Heart left ventricle (tissue), 16 donors: Measurements from ENCODE around the gene AGT. TPM values are rescaled to one million over a fixed set of nuclear protein-coding genes. Genes with fewer than 3 reads are reported as not detected.

Source experiments
- ATAC-seq, 4 donors: fragments of 200-7000 bp; cut with Tn5 transposase; one replicate each; pipeline ENCODE4 v1.9.1; 2020 to 2022; ENCODE audit warnings: moderate library complexity in 4 of 4, mild to moderate bottlenecking in 3 of 4, moderate number of reproducible peaks in 1 of 4
- DNase-seq, 5 donors: peaks; one replicate each; pipeline ENCODE4 v3.0.0-alpha.2; 2020
- H3K27ac ChIP-seq, 12 donors: fragments of 200-600 bp; sonication (generic) in 4 of 12; one replicate each; pipeline versions ENCODE4 v1.5.0 to v1.8.0; 2016 to 2022; ENCODE audit warnings: mild to moderate bottlenecking in 2 of 12
- H3K27me3 ChIP-seq, 9 donors: fragments of 200-600 bp; sonication (generic) in 2 of 9; one replicate each; pipeline versions ENCODE4 v1.5.1 to v1.8.0; 2016 to 2022; ENCODE audit warnings: mild to moderate bottlenecking in 3 of 9
- H3K36me3 ChIP-seq, 9 donors: fragments of 200-600 bp; sonication (generic) in 2 of 9; one replicate each; pipeline versions ENCODE4 v1.5.0 to v1.8.0; 2018 to 2022; ENCODE audit warnings: mild to moderate bottlenecking in 2 of 9
- H3K4me1 ChIP-seq, 12 donors: fragments of 200-600 bp; sonication (generic) in 4 of 12; one replicate each; pipeline versions ENCODE4 v1.5.0 to v1.8.0; 2016 to 2022; ENCODE audit warnings: mild to moderate bottlenecking in 3 of 12
- H3K4me3 ChIP-seq, 12 donors: fragments of 200-600 bp; sonication (generic) in 4 of 12; one replicate each; pipeline versions ENCODE4 v1.5.0 to v1.8.0; 2017 to 2022; ENCODE audit warnings: mild to moderate bottlenecking in 9 of 12, moderate library complexity in 4 of 12
- H3K9me3 ChIP-seq, 12 donors: fragments of 200-600 bp; sonication (generic) in 4 of 12; one replicate each; pipeline versions ENCODE4 v1.5.0 to v1.8.0; 2016 to 2022; ENCODE audit warnings: mild to moderate bottlenecking in 1 of 12
- CTCF ChIP-seq, 12 donors: fragments of 200-600 bp; sonication (generic) in 4 of 12; IDR thresholded peaks; one replicate each; pipeline versions ENCODE4 v1.5.0 to v1.8.0; 2018 to 2022; ENCODE audit warnings: antibody characterized with exemption in 12 of 12, mild to moderate bottlenecking in 5 of 12
- POLR2A ChIP-seq, 2 donors: fragments of 450-650 bp; IDR thresholded peaks; one replicate each; pipeline ENCODE4 v1.6.1; 2017; ENCODE audit warnings: antibody characterized with exemption in 2 of 2, mild to moderate bottlenecking in 2 of 2, moderate library complexity in 2 of 2
- WGBS, 4 donors: extraction: QIAGEN DNeasy Blood & Tissue Kit in 2 of 4; methylation state at CpG; one replicate each; pipeline versions ENCODE4 v1.1.5 to v1.1.7; 2013 to 2018; 5-methylcytosine and 5-hydroxymethylcytosine counted together
- intact Hi-C, 10 donors: fragments of 100-400 bp; cut with DNase I; formaldehyde crosslinking; loops; one replicate each; pipeline versions ENCODE4 v1.11.1 to v1.14.2; 2022
- polyA plus RNA-seq, 2 donors: library from polyadenylated mRNA; stranded (reverse); fragments of 200-250 nt; gene quantifications; one replicate each; pipeline ENCODE4 v1.2.3, GENCODE V29; 2013
- total RNA-seq, 9 donors: library from RNA; depleted of rRNA in 2 of 9; stranded (reverse); fragments of >200 nt in 2 of 9; fragmentation: NEBNext Ultra II Directional in 3 of 9; extraction: Animal tissue kit (Norgen Biotek cat#: 25700) in 3 of 9; gene quantifications; one replicate each; pipeline versions ENCODE4 v1.1.0 to v1.2.4, GENCODE V29; 2016 to 2023
- donor health status: ischemic (EF 13 %, LVEDD 7.1; RV severe dilation, severe dysfunction).
- donor health status: healthy with polysubstance abuse.
- donor health status: DM: no; HTN: yes; CAD: no.
- donor health status: DM: no; HTN: no; CAD: no.
- donor health status: ischemic (EF 25% LVEDD 6.9; RV normal size, moderate dysfunction).
- donor health status: ischemic (EF 25% LVEDD 5.7; RV mildly dilated, moderate dysfunction).
- donor health status: healthy.
- donor health status: DM: yes; HTN: yes; CAD: no.
- donor health status: ischemic (EF 35%, LVEDD 5.7; RV mildly dilated, moderate dysfunction).
- donor health status: nonischemic (EF 11% LVEDD 7.7; RV severe dilation, severe dysfunction).
- donor health status: DM: yes; HTN: yes; CAD: no.
- donor health status: PGD.
- donor health status: ischemic (EF 29% LVEDD 5.4; RV normal size, mild dysfunction).
- donor health status: nonischemic (EF 23%, LVEDD 6.1; RV moderate dilation, normal function).

The AGT gene
- total and polyA plus RNA-seq, 11 donors = 37.1 to 182 (median 69.8) TPM

GRCh38 chr1:230712470-230712942 lies 1.4 kb downstream of the AGT start:
- H3K9me3 ChIP-seq = no peaks in the 10 kb centered on the region
- intact Hi-C loops = loop anchor here in 2 of 10 donors (5.0 kb wide), 2 partner anchors 45 to 60 kb away; no protein-coding TSS in a partner anchor
- peaks cover 0 to 20% (median 0%) of the 10 kb centered on the region in 9 donors for H3K36me3 ChIP-seq
- TF ChIP-seq CTCF (IDR thresholded peaks at IDR 0.05) = no peak
- no peak for TF ChIP-seq POLR2A (IDR thresholded peaks at IDR 0.05)
- H3K4me1 ChIP-seq = peaks cover 0 to 54% (median 17%) of the 10 kb centered on the region in 12 donors
- no peak for ATAC-seq
- H3K27me3 ChIP-seq = no peaks in the 10 kb centered on the region
- 73 to 88% (median 86%) methylated on average over 17 of the region's 17 CpGs for WGBS, 4 donors
- DNase-seq = no peak
- peak overlapping the region in 10 of 12 donors; percentile 43 to 76 (median 54) for H3K4me3 ChIP-seq
- peak overlapping the region in 9 of 12 donors; percentile 26 to 93 (median 82) for H3K27ac ChIP-seq

- ATAC-seq (no peak), DNase-seq (no peak)
- Histone ChIP-seq H3K4me3 (peak overlapping the region in 9 of 12 donors; percentile 8 to 76 (median 55)), H3K4me1 (peaks cover 0 to 54% (median 17%) of the 10 kb centered on the region in 12 donors), H3K36me3 (peaks cover 0 to 30% (median 0%) of the 10 kb centered on the region in 9 donors), H3K9me3 (no peaks in the 10 kb centered on the region), H3K27me3 (no peaks in the 10 kb centered on the region), H3K27ac (peak overlapping the region in 2 of 12 donors; percentile 82 to 89)
- TF ChIP-seq POLR2A (IDR thresholded peaks at IDR 0.05) = no peak
- no peak for TF ChIP-seq CTCF (IDR thresholded peaks at IDR 0.05)
- intact Hi-C loops = loop anchor here in 2 of 10 donors (5.0 kb wide), 2 partner anchors 46 to 61 kb away; no protein-coding TSS in a partner anchor
- 69 to 74% (median 71%) methylated on average over 3 of the region's 3 CpGs for WGBS, 4 donors
These were observed 2.7 kb downstream of the AGT start for GRCh38 chr1:230711245-230711644.

GRCh38 chr1:230710543-230710904 lies 3.4 kb downstream of the AGT start:
- 81 to 95% (median 93%) methylated on average over 8 of the region's 8 CpGs for WGBS, 4 donors
- no peaks in the 10 kb centered on the region for H3K9me3 ChIP-seq
- H3K36me3 ChIP-seq = peaks cover 0 to 32% (median 3%) of the 10 kb centered on the region in 9 donors
- peaks cover 0 to 58% (median 17%) of the 10 kb centered on the region in 12 donors for H3K4me1 ChIP-seq
- DNase-seq (no peak), ATAC-seq (no peak)
- no peak for TF ChIP-seq POLR2A (IDR thresholded peaks at IDR 0.05)
- TF ChIP-seq CTCF (IDR thresholded peaks at IDR 0.05) = no peak
- H3K27ac ChIP-seq = no peak overlapping the region
- intact Hi-C loops = loop anchor here in 2 of 10 donors (5.0 kb wide), 2 partner anchors 47 to 62 kb away; no protein-coding TSS in a partner anchor
- H3K4me3 ChIP-seq = peak overlapping the region in 6 of 12 donors; percentile 14 to 67 (median 42)
- no peaks in the 10 kb centered on the region for H3K27me3 ChIP-seq

- WGBS, 4 donors = 66 to 81% (median 72%) methylated on average over 14 to 18 of the region's 18 CpGs
- DNase-seq = no peak
These were observed 4.0 kb downstream of the AGT start for GRCh38 chr1:230709619-230710542.

More at GRCh38 chr1:230709619-230710542, 4.0 kb downstream of the AGT start:
- no peak for TF ChIP-seq CTCF (IDR thresholded peaks at IDR 0.05)
- TF ChIP-seq POLR2A (IDR thresholded peaks at IDR 0.05) = no peak
- intact Hi-C loops = loop anchor here in 2 of 10 donors (5.0 kb wide), 2 partner anchors 47 to 62 kb away; no protein-coding TSS in a partner anchor
- H3K9me3 ChIP-seq = no peaks in the 10 kb centered on the region
- peaks cover 0 to 38% (median 7%) of the 10 kb centered on the region in 9 donors for H3K36me3 ChIP-seq
- H3K4me3 ChIP-seq = peak overlapping the region in 8 of 12 donors; percentile 3 to 67 (median 32)
- H3K27me3 ChIP-seq = no peaks in the 10 kb centered on the region
- H3K4me1 ChIP-seq = peaks cover 0 to 52% (median 17%) of the 10 kb centered on the region in 12 donors
- peak overlapping the region in 1 of 12 donors; percentile 10 for H3K27ac ChIP-seq
- ATAC-seq = no peak
